Astrocyte of the cerebellum (primary cell): ENCODE data around the gene TTC28.
"Not testable (repeated sequence)": the region's sequence is repeated elsewhere in the genome, so short reads cannot be mapped to it uniquely, and the experiment has no call there.

Experiments used
- DNase-seq: peaks from one replicate; pipeline ENCODE4 v3.0.0-alpha.2; 2011; ENCODE audit warnings: low read depth
- H3K4me3 ChIP-seq: 2 replicates; pipeline ENCODE4 v1.5.1; 2011; ENCODE audit warnings: mild to moderate bottlenecking, low read depth, low read length, moderate library complexity
- in situ Hi-C: cut with HindIII; loops from 2 replicates; pipeline ENCODE4 v1.10.0; 2017; ENCODE audit warnings: low sequenced_read_pairs
- TF ChIP-seq, protein P1 (sequence below): IDR thresholded peaks from 2 replicates; pipeline ENCODE4 v1.5.1; 2012; ENCODE audit warnings: low read length, low read depth, moderate library complexity, mild to moderate bottlenecking; ENCODE audit errors: missing control alignments

TTC28 gene

GRCh38 chr22:28063656-28064055, 616.0 kb downstream of the TTC28 start:
- in situ Hi-C loops: no loop called here
- H3K4me3 ChIP-seq: no peak overlapping the region
- TF ChIP-seq, protein P1, sequence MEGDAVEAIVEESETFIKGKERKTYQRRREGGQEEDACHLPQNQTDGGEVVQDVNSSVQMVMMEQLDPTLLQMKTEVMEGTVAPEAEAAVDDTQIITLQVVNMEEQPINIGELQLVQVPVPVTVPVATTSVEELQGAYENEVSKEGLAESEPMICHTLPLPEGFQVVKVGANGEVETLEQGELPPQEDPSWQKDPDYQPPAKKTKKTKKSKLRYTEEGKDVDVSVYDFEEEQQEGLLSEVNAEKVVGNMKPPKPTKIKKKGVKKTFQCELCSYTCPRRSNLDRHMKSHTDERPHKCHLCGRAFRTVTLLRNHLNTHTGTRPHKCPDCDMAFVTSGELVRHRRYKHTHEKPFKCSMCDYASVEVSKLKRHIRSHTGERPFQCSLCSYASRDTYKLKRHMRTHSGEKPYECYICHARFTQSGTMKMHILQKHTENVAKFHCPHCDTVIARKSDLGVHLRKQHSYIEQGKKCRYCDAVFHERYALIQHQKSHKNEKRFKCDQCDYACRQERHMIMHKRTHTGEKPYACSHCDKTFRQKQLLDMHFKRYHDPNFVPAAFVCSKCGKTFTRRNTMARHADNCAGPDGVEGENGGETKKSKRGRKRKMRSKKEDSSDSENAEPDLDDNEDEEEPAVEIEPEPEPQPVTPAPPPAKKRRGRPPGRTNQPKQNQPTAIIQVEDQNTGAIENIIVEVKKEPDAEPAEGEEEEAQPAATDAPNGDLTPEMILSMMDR: no peak
- no peak for DNase-seq

DNA sequence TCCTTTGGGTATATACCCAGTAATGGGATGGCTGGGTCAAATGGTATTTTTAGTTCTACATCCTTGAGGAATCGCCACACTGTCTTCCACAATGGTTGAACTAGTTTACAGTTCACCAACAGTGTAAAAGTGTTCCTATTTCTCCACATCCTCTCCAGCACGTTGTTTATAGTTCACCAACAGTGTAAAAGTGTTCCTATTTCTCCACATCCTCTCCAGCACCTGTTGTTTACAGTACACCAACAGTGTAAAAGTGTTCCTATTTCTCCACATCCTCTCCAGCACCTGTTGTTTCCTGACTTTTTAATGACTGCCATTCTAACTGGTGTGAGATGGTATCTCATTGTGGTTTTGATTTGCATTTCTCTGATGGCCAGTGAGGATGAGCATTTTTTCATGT, 619.0 kb downstream of the TTC28 start:
- H3K4me3 ChIP-seq, DNase-seq, in situ Hi-C loops: not testable (repeated sequence)

- H3K4me3 ChIP-seq: no peak overlapping the region
- in situ Hi-C loops: no loop called here
- DNase-seq: no peak
- TF ChIP-seq, protein P1: no peak
These were observed 621.6 kb downstream of the TTC28 start for GRCh38 chr22:28058036-28058435.

DNA sequence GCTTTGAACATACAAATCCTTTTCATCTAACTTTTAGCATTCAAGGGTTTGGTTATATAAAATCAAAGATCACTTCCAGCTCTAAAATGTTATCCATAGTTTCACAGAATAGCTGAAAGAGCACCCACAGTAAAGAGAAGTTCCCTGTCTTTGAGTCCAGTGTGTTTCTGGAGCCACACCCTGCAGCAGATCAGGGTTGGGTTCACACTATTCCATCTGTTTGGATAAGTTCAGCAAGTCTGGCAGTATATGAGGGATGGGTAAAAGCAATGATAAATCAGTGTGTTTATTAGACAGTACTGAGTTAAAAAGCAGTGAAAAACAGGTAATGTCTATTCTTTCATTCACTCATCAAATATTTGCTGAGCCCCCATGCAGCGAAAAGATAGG, 624.8 kb downstream of the TTC28 start:
- H3K4me3 ChIP-seq: no peak overlapping the region
- DNase-seq: no peak
- in situ Hi-C loops: no loop called here
- TF ChIP-seq, protein P1: no peak

DNA sequence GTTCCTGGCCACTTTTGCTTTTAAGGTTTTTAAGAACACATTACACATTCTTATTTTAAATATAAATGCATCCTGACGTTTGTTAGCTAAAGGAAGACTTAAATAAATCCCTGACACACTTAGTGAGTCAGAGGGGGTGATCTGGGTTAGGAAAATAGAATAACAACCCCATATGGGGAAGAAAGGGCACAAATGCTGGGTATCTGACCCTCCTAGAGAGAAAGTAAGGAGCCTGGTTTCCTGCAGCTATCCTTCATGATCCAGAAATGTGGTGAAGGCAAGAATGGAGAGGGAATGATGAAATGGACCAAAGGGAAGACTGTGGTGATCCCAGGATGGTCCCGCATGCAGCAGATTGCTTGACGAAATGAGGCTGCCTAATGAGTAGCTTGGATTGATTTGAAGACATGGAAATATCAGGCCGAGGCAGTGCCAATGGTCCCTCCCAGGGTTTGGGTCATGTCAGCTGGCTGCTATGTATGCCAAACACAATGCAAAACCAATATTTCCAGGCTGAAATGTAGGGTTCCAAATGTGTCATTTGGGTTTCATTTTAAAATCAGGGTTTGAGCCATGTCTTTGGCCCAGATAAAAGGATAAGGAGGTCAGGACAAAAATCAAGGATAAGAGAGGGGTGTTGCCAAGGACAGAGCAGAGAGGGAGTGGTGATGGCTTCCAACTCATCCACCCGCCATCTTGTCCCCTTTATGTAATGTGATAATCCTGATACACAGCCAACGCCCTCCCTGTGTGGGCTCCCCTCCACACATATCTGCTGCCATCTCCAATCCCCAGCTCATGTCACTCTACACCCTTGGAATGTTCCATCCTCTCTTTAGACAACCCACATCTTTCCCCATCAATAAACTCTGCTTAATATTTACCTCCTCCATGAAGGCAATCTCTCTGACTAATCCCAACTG, 625.5 kb downstream of the TTC28 start:
- TF ChIP-seq, protein P1: no peak
- H3K4me3 ChIP-seq: no peak overlapping the region
- DNase-seq: no peak
- in situ Hi-C loops: no loop called here

- no peak for DNase-seq
- in situ Hi-C loops: no loop called here
- no peak overlapping the region for H3K4me3 ChIP-seq
- TF ChIP-seq, protein P1: no peak
These were observed 626.8 kb downstream of the TTC28 start for GRCh38 chr22:28052825-28053269.

DNA sequence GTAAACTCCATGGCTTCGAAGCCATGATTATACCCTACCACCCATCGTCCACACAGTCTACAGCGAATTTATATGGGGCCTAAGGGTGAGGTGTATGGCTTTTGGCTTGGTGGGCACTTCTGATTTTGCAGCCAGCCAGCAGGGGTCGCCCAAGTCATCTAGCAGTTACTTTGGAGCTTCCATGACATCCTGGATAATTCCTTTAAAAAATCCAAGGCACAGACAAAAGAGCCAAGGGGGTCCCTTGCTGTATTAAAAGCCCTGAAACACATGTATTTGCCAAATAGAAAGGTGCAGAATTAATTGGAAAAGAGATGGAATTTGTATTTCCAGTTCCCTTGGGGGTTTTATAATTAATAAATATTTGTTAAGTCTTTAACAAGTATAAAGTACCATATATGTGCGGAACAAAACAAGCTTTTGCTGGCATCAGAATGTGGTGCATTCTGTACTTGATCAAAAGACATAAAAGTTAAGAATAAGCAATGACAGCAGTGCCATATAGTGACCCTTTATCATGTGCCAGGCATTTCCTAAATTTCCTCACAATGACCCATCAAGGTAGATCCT, 627.8 kb downstream of the TTC28 start:
- TF ChIP-seq, protein P1: peak; percentile 92
- DNase-seq: no peak
- no peak overlapping the region for H3K4me3 ChIP-seq
- in situ Hi-C loops: no loop called here
